HepG2 (cell line): ENCODE data around the gene RSF1. TPM values are rescaled to one million over a fixed set of nuclear protein-coding genes. Genes with fewer than 3 reads are reported as not detected.
A peak's percentile ranks its signal among the peaks of the same experiment; 100 is the strongest.

Experiments used
- ARID2 ChIP-seq: sonication (generic); formaldehyde crosslinking; IDR thresholded peaks from 2 replicates; pipeline ENCODE4 v1.8.1; 2022; ENCODE audit warnings: mild to moderate bottlenecking, missing genetic modification reagents, borderline replicate concordance
- EP300 ChIP-seq, 3 experiments: sonication (generic) in 1 of 3; formaldehyde crosslinking in 1 of 3; IDR thresholded peaks; 2 replicates each; pipeline versions ENCODE4 v1.5.1 to v1.6.1; 2011 to 2020; ENCODE audit warnings: low read depth in 2 of 3, low read length in 2 of 3, borderline replicate concordance in 1 of 3, improper control_type of control experiment in 1 of 3, mild to moderate bottlenecking in 1 of 3, missing genetic modification reagents in 1 of 3, moderate library complexity in 1 of 3
- EZH2 ChIP-seq: conservative IDR thresholded peaks from 2 replicates; pipeline ENCODE4 v1.6.1; 2012; ENCODE audit warnings: mild to moderate bottlenecking, low read depth, low read length, moderate library complexity
- HMG20B ChIP-seq: conservative IDR thresholded peaks from 2 replicates; pipeline ENCODE4 v1.6.1; 2016; ENCODE audit warnings: missing genetic modification reagents, missing compliant biosample characterization
- MED8 ChIP-seq: sonication (generic); formaldehyde crosslinking; IDR thresholded peaks from 2 replicates; pipeline ENCODE4 v1.8.1; 2023; ENCODE audit warnings: mild to moderate bottlenecking, missing genetic modification reagents; ENCODE audit not compliant: insufficient replicate concordance
- NCOA5 ChIP-seq: sonication (generic); formaldehyde crosslinking; IDR thresholded peaks from 2 replicates; pipeline ENCODE4 v1.4.0; 2020; ENCODE audit warnings: missing genetic modification reagents
- PHF21A ChIP-seq: sonication (generic); formaldehyde crosslinking; IDR thresholded peaks from 2 replicates; pipeline ENCODE4 v1.5.0; 2020; ENCODE audit warnings: mild to moderate bottlenecking, missing genetic modification reagents
- RBM39 ChIP-seq: fragments of 200-400 bp; formaldehyde crosslinking; IDR thresholded peaks from one replicate; pipeline ENCODE4 v1.6.1; 2018; ENCODE audit warnings: antibody characterized with exemption, mild to moderate bottlenecking, low read depth, low read length; ENCODE audit not compliant: poor library complexity, severe bottlenecking
- REPIN1 ChIP-seq: sonication (generic); formaldehyde crosslinking; IDR thresholded peaks from 2 replicates; pipeline ENCODE4 v1.8.0; 2022; ENCODE audit warnings: missing genetic modification reagents, low read depth, mild to moderate bottlenecking, borderline replicate concordance
- SALL1 ChIP-seq: sonication (generic); formaldehyde crosslinking; IDR thresholded peaks from 2 replicates; pipeline ENCODE4 v1.8.0; 2022; ENCODE audit warnings: mild to moderate bottlenecking, missing genetic modification reagents
- SP2 ChIP-seq: sonication (generic); formaldehyde crosslinking; IDR thresholded peaks from 2 replicates; pipeline ENCODE4 v1.5.1; 2020; ENCODE audit warnings: mild to moderate bottlenecking, missing genetic modification reagents
- ZNF251 ChIP-seq: sonication (generic); formaldehyde crosslinking; IDR thresholded peaks from 2 replicates; pipeline ENCODE4 v1.9.0; 2021; ENCODE audit warnings: mild to moderate bottlenecking, missing genetic modification reagents
- ZNF343 ChIP-seq: sonication (generic); formaldehyde crosslinking; IDR thresholded peaks from 2 replicates; pipeline ENCODE4 v1.4.0; 2020; ENCODE audit warnings: mild to moderate bottlenecking, missing genetic modification reagents
- ZNF430 ChIP-seq: sonication (generic); formaldehyde crosslinking; IDR thresholded peaks from 2 replicates; pipeline ENCODE4 v1.9.0; 2021; ENCODE audit warnings: mild to moderate bottlenecking, missing genetic modification reagents
- ZNF777 ChIP-seq: sonication (generic); formaldehyde crosslinking; IDR thresholded peaks from 2 replicates; pipeline ENCODE4 v1.4.0; 2020; ENCODE audit warnings: missing genetic modification reagents
- ZNF878 ChIP-seq: sonication (generic); formaldehyde crosslinking; IDR thresholded peaks from 2 replicates; pipeline ENCODE4 v1.8.1; 2023; ENCODE audit warnings: mild to moderate bottlenecking, missing genetic modification reagents, moderate library complexity
- ZSCAN31 ChIP-seq: sonication (generic); formaldehyde crosslinking; IDR thresholded peaks from 2 replicates; pipeline ENCODE4 v1.5.0; 2020; ENCODE audit warnings: low read depth, mild to moderate bottlenecking, missing genetic modification reagents
- polyA plus RNA-seq, 8 experiments: library from polyadenylated mRNA; depleted of rRNA in 3 of 8; stranded (reverse) in 7 of 8; unstranded in 1 of 8; fragments of >200 nt; fragmentation: Illumina TruSeq in 4 of 8; extraction: Trizol in 4 of 8; gene quantifications; 2 replicates each; pipeline versions ENCODE4 v1.2.1 to v1.2.3, GENCODE V29; 2011 to 2016; ENCODE audit warnings: low read depth in 4 of 8, missing spikeins in 1 of 8, mixed read lengths in 1 of 8; ENCODE audit not compliant: insufficient read depth in 1 of 8
- total RNA-seq, 5 experiments: library from RNA; depleted of rRNA; stranded (reverse); fragments of >200 nt; fragmentation: Illumina TruSeq; extraction: Trizol; gene quantifications; 2 replicates each; pipeline ENCODE4 v1.2.3, GENCODE V29; 2016; ENCODE audit warnings: low read depth in 1 of 5
- TF ChIP-seq, protein P1 (sequence below): sonication (generic); formaldehyde crosslinking; IDR thresholded peaks from 2 replicates; pipeline ENCODE4 v1.8.0; 2022; ENCODE audit warnings: missing genetic modification reagents, mild to moderate bottlenecking, borderline replicate concordance
- TF ChIP-seq, protein P2 (sequence below): sonication (generic); formaldehyde crosslinking; IDR thresholded peaks from 2 replicates; pipeline ENCODE4 v1.8.1; 2023; ENCODE audit warnings: missing genetic modification reagents, mild to moderate bottlenecking, borderline replicate concordance
- TF ChIP-seq, protein P3 (sequence below): sonication (generic); formaldehyde crosslinking; IDR thresholded peaks from 2 replicates; pipeline ENCODE4 v1.4.0; 2020; ENCODE audit warnings: missing genetic modification reagents, mild to moderate bottlenecking, borderline replicate concordance
- TF ChIP-seq, protein P4 (sequence below): sonication (generic); formaldehyde crosslinking; IDR thresholded peaks from 2 replicates; pipeline ENCODE4 v1.8.0; 2022; ENCODE audit warnings: low read depth, missing genetic modification reagents

Gene RSF1
- total and polyA plus RNA-seq, 2 of the 13 experiments (the other 11 are each of a cell fraction or from before 2014, with no cell fraction given): 15.5 to 33.1 TPM

DNA sequence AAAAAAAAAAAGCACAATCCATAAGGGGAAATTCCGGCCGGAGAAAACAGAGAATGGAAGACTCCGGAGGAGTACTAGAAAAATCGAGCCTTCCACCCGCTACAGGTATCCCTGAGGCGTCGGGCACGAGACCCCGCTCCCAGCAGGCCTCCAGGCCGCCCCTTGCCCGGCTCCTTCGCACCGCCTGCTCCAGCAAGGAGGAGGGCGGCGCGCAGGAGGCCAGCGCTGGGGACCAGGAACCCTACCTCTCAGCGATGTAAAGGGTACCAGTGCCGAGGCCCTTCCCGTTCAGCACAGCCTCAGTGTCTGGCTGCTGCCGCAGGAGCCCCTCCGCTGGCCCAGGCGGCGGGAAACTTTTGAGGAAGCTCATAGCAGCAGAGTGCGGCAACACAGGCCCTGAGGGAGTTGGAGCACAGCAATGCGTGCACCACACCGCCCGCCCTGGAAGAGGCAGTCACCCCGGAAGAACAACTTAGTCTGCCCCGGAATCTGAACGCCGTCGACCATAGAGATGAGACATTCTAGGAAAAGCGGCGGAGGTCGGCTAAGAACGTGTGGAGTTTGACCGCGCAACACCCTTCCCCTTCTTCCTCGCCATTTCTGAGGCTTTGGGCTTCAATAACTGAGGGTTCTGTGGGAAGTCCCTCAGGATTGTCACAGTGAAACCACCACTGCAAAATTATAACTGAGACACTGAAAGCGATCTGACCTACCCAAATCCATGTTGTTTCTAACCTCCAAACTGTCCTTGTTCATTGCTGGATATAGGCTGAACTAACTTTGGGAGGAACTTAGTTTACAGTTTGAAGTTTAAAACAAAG, 183.0 kb downstream of the RSF1 start, which contains the start of gene CLNS1A (continued):
- TF ChIP-seq RBM39: no peak
- TF ChIP-seq, protein P1, sequence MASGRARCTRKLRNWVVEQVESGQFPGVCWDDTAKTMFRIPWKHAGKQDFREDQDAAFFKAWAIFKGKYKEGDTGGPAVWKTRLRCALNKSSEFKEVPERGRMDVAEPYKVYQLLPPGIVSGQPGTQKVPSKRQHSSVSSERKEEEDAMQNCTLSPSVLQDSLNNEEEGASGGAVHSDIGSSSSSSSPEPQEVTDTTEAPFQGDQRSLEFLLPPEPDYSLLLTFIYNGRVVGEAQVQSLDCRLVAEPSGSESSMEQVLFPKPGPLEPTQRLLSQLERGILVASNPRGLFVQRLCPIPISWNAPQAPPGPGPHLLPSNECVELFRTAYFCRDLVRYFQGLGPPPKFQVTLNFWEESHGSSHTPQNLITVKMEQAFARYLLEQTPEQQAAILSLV (CRISPR knock-in tag): peak; percentile 81; the same call in 1 of the 2 replicates
- TF ChIP-seq ZNF251 (CRISPR knock-in tag): 0 out of 2 replicates have a peak, but pooled peaks have one; percentile 61
- no peak for TF ChIP-seq NCOA5
- TF ChIP-seq ZNF430 (CRISPR knock-in tag): peak; percentile 88
- TF ChIP-seq ZSCAN31: peak; percentile 84
- TF ChIP-seq, protein P2, sequence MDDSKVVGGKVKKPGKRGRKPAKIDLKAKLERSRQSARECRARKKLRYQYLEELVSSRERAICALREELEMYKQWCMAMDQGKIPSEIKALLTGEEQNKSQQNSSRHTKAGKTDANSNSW (CRISPR knock-in tag): peak; percentile 83; the same call in 1 of the 2 replicates
- TF ChIP-seq HMG20B (CRISPR knock-in tag): 0 out of 2 replicates have a peak, but pooled peaks have one; percentile 27
- TF ChIP-seq, protein P3, sequence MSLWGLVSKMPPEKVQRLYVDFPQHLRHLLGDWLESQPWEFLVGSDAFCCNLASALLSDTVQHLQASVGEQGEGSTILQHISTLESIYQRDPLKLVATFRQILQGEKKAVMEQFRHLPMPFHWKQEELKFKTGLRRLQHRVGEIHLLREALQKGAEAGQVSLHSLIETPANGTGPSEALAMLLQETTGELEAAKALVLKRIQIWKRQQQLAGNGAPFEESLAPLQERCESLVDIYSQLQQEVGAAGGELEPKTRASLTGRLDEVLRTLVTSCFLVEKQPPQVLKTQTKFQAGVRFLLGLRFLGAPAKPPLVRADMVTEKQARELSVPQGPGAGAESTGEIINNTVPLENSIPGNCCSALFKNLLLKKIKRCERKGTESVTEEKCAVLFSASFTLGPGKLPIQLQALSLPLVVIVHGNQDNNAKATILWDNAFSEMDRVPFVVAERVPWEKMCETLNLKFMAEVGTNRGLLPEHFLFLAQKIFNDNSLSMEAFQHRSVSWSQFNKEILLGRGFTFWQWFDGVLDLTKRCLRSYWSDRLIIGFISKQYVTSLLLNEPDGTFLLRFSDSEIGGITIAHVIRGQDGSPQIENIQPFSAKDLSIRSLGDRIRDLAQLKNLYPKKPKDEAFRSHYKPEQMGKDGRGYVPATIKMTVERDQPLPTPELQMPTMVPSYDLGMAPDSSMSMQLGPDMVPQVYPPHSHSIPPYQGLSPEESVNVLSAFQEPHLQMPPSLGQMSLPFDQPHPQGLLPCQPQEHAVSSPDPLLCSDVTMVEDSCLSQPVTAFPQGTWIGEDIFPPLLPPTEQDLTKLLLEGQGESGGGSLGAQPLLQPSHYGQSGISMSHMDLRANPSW: no peak
- TF ChIP-seq ARID2 (CRISPR knock-in tag): no peak
- peak in 1 of 2 experiments; percentile 32; a peak in 1 of 4 replicates for TF ChIP-seq EP300 (IDR thresholded peaks at IDR 0.05; ENCODE audit: low read depth in 2 of 2, low read length in 2 of 2)
- TF ChIP-seq EP300 (CRISPR knock-in tag; IDR thresholded peaks at IDR 0.05; ENCODE audit: borderline replicate concordance): peak; percentile 66
- peak; percentile 63; the same call in 1 of the 2 replicates for TF ChIP-seq SP2
- TF ChIP-seq REPIN1 (CRISPR knock-in tag): peak; percentile 80
- TF ChIP-seq EZH2: no peak
- peak; percentile 36 for TF ChIP-seq MED8 (CRISPR knock-in tag)
- TF ChIP-seq ZNF878 (CRISPR knock-in tag): peak; percentile 86; the same call in 1 of the 2 replicates
- TF ChIP-seq PHF21A (CRISPR knock-in tag): no peak
- TF ChIP-seq ZNF777 (CRISPR knock-in tag): no peak
- TF ChIP-seq SALL1 (CRISPR knock-in tag): peak; percentile 71
- TF ChIP-seq, protein P4, sequence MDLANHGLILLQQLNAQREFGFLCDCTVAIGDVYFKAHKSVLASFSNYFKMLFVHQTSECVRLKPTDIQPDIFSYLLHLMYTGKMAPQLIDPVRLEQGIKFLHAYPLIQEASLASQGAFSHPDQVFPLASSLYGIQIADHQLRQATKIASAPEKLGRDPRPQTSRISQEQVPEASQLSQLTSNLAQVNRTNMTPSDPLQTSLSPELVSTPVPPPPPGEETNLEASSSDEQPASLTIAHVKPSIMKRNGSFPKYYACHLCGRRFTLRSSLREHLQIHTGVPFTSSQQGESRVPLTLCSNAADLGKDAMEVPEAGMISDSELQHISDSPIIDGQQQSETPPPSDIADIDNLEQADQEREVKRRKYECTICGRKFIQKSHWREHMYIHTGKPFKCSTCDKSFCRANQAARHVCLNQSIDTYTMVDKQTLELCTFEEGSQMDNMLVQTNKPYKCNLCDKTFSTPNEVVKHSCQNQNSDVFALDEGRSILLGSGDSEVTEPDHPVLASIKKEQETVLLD (CRISPR knock-in tag): no peak
- TF ChIP-seq ZNF343: peak; percentile 85
